ENCODE results near the gene WIPF3.
"Not testable (repeated sequence)": the region's sequence is repeated elsewhere in the genome, so short reads cannot be mapped to it uniquely, and the experiment has no call there.

WIPF3 gene

DNA sequence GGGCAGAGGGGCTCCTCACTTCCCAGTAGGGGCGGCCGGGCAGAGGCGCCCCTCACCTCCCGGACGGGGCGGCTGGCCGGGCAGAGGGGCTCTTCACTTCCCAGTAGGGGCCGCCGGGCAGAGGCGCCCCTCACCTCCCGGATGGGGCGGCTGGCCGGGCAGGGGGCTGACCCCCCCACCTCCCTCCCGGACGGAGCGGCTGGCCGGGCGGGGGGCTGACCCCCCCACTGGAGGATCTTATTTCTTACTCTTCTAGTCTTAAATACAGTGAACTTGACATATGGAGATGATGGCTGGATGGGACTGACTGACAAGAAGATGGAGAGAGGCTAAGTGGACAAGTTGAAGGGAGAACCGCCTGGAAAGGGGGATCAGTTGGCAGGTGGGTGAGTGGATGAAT lies 155.3 kb downstream of the WIPF3 start:
- not testable (repeated sequence) for H3K36me3 ChIP-seq (ENCODE audit: control insufficient read depth in 1 of 2, insufficient read depth in 2 of 2, low read length in 2 of 2); H3K4me1 ChIP-seq (ENCODE audit: control insufficient read depth in 1 of 2, insufficient read depth in 2 of 2, low read length in 2 of 2); H3K4me3 ChIP-seq (ENCODE audit: low read depth in 1 of 2, low read length in 2 of 2); H3K27me3 ChIP-seq (ENCODE audit: low read depth, low read length); H3K27ac ChIP-seq (ENCODE audit: low read length); H3K9me3 ChIP-seq (ENCODE audit: control insufficient read depth in 1 of 2, low read length in 2 of 2)

GRCh38 chr7:29962035-29962434 lies 155.7 kb downstream of the WIPF3 start:
- H3K36me3 ChIP-seq (ENCODE audit: control insufficient read depth in 1 of 2, insufficient read depth in 2 of 2, low read length in 2 of 2) = no peaks in the 10 kb centered on the region
- no peaks in the 10 kb centered on the region for H3K27me3 ChIP-seq (ENCODE audit: low read depth, low read length)
- no peak overlapping the region for H3K27ac ChIP-seq (ENCODE audit: low read length)
- H3K9me3 ChIP-seq (ENCODE audit: control insufficient read depth in 1 of 2, low read length in 2 of 2) = no peaks in the 10 kb centered on the region
- H3K4me1 ChIP-seq (ENCODE audit: control insufficient read depth in 1 of 2, insufficient read depth in 2 of 2, low read length in 2 of 2) = peaks cover 0 to 4% of the 10 kb centered on the region in 2 donors
- H3K4me3 ChIP-seq (ENCODE audit: low read depth in 1 of 2, low read length in 2 of 2) = no peak overlapping the region

DNA sequence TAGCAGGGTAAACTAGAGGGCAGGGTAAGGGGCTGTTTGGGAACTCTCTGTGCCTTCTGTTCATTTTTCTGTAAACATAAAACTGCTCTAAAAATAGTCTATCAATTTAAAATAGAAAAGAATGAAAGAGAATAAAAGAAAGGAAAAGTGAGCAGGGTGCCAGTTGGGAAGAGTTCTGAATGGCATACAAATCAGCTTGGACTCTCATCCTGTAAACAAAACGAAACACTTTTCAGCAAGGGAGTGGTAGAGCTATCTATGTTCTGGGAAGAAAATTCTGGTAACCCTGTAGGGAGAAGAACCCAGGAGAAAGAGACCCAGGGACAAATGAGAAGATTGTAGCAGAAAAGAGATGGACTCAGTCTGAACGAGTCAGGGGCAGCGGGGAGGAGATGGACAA lies 158.7 kb downstream of the WIPF3 start:
- H3K27ac ChIP-seq (ENCODE audit: low read length) = no peak overlapping the region
- no peak overlapping the region for H3K4me3 ChIP-seq (ENCODE audit: low read depth in 1 of 2, low read length in 2 of 2)
- H3K27me3 ChIP-seq (ENCODE audit: low read depth, low read length) = no peaks in the 10 kb centered on the region
- peaks cover 0 to 10% of the 10 kb centered on the region in 2 donors for H3K4me1 ChIP-seq (ENCODE audit: control insufficient read depth in 1 of 2, insufficient read depth in 2 of 2, low read length in 2 of 2)
- no peaks in the 10 kb centered on the region for H3K9me3 ChIP-seq (ENCODE audit: control insufficient read depth in 1 of 2, low read length in 2 of 2)
- peaks cover 0 to 9% of the 10 kb centered on the region in 2 donors for H3K36me3 ChIP-seq (ENCODE audit: control insufficient read depth in 1 of 2, insufficient read depth in 2 of 2, low read length in 2 of 2)
